Gastrocnemius medialis (tissue), 4 donors: Measurements from ENCODE around the gene TSC22D2.

ENCODE experiments used
- CTCF ChIP-seq, 5 experiments: fragments of 450-650 bp in 3 of 5; fragments of 200-600 bp in 2 of 5; sonication (generic) in 2 of 5; IDR thresholded peaks in 4 of 5; conservative IDR thresholded peaks in 1 of 5; 1 replicate in 4 of 5; 2 replicates in 1 of 5; pipeline ENCODE4 v1.5.1; 2016 to 2019; ENCODE audit warnings: antibody characterized with exemption in 5 of 5, mild to moderate bottlenecking in 3 of 5, moderate library complexity in 3 of 5
- POLR2A ChIP-seq, 2 donors: fragments of 450-650 bp; IDR thresholded peaks; one replicate each; pipeline ENCODE4 v1.6.1; 2017; ENCODE audit warnings: antibody characterized with exemption in 2 of 2, mild to moderate bottlenecking in 2 of 2, moderate library complexity in 2 of 2

- TF ChIP-seq CTCF (IDR thresholded peaks at IDR 0.05 in 4 of 5, conservative IDR thresholded peaks at IDR 0.05 in 1 of 5), result no peak
- no peak for TF ChIP-seq POLR2A (IDR thresholded peaks at IDR 0.05)
Observed at GRCh38 chr3:150488867-150489266, 80.8 kb downstream of the TSC22D2 start.
